Retinal pigment epithelial cell (primary cell): ENCODE data around the gene ATP2C2.
"Not testable (repeated sequence)": the region's sequence is repeated elsewhere in the genome, so short reads cannot be mapped to it uniquely, and the experiment has no call there.

ENCODE experiments used
- DNase-seq: peaks from one replicate; pipeline ENCODE4 v3.0.0-alpha.2; 2010; ENCODE audit warnings: low read depth
- H3K4me3 ChIP-seq: 2 replicates; pipeline ENCODE4 v1.5.1; 2011; ENCODE audit warnings: mild to moderate bottlenecking, low read length, control low read depth, moderate library complexity
- TF ChIP-seq, protein P1 (sequence below): conservative IDR thresholded peaks from 2 replicates; pipeline ENCODE4 v1.5.1; 2011; ENCODE audit warnings: low read depth, low read length, control low read depth, inconsistent platforms

ATP2C2 gene

DNA sequence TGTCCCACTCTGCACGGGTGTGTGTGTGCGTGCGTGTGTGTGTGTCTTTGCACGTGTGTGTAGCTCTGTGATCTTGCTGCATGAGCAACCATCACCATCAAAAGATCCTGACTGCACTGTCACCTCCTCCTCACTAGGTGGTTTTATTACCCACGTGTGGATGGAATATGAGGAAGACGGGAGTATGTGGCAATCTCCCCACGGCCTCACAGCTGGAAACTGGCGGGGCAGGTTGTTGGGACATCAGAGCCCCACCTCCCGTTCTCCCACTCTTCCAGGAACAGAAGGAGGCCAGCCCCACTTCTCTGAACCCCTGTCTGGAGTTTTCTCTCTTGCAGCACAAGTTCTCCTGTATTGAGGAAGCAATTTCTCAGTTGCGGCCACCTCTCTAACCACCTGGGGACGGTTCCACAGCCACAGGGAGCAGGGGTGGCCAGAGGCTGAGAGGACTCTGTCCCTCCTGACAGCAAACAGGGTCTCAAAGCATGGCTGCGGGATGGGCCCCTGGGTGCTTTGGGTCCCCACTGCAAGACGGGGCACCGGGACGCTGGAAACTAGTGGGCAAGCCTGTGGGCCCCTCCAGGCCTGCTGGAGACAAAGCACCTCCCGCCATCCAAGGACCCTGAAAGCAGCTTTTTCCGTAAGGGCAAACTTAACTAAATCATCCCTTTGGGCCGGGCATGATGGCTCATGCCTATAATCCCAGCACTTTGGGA lies 27.9 kb upstream of the ATP2C2 start:
- no peak for DNase-seq
- TF ChIP-seq, protein P1, sequence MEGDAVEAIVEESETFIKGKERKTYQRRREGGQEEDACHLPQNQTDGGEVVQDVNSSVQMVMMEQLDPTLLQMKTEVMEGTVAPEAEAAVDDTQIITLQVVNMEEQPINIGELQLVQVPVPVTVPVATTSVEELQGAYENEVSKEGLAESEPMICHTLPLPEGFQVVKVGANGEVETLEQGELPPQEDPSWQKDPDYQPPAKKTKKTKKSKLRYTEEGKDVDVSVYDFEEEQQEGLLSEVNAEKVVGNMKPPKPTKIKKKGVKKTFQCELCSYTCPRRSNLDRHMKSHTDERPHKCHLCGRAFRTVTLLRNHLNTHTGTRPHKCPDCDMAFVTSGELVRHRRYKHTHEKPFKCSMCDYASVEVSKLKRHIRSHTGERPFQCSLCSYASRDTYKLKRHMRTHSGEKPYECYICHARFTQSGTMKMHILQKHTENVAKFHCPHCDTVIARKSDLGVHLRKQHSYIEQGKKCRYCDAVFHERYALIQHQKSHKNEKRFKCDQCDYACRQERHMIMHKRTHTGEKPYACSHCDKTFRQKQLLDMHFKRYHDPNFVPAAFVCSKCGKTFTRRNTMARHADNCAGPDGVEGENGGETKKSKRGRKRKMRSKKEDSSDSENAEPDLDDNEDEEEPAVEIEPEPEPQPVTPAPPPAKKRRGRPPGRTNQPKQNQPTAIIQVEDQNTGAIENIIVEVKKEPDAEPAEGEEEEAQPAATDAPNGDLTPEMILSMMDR: no peak
- H3K4me3 ChIP-seq: no peak overlapping the region

GRCh38 chr16:84341528-84342295 lies 26.6 kb upstream of the ATP2C2 start:
- H3K4me3 ChIP-seq: no peak overlapping the region
- DNase-seq: no peak
- TF ChIP-seq, protein P1: no peak

GRCh38 chr16:84343800-84344199 lies 24.5 kb upstream of the ATP2C2 start:
- not testable (repeated sequence) for DNase-seq, H3K4me3 ChIP-seq

GRCh38 chr16:84344781-84345180 lies 23.6 kb upstream of the ATP2C2 start:
- TF ChIP-seq, protein P1: no peak
- no peak for DNase-seq

DNA sequence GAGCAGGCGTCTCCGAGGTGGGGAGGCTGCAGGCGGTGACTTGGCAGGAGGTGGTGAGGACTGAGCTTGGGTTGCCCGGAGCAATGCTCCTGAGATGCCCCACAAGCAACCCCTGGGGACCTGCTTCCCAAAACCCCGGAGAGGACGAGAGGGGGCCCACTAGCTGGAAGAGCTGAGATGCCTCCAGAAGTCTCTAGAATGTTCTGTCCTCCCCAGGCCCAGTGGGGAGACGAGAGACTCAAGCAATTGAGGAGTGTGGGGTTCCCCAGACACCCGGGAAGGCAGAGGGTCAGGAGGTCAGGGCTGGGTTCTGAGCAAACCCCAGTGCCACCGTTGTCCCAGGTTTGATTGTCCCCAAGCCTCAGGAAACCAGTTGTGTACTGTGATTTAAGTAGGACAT lies 21.2 kb upstream of the ATP2C2 start:
- DNase-seq: no peak
- no peak overlapping the region for H3K4me3 ChIP-seq
- TF ChIP-seq, protein P1: no peak

More at GRCh38 chr16:84344781-84345180, 23.6 kb upstream of the ATP2C2 start:
- no peak overlapping the region for H3K4me3 ChIP-seq

GRCh38 chr16:84348386-84348888 lies 19.9 kb upstream of the ATP2C2 start:
- no peak for DNase-seq
- TF ChIP-seq, protein P1: no peak

GRCh38 chr16:84349862-84350684 lies 18.3 kb upstream of the ATP2C2 start:
- no peak for DNase-seq
- H3K4me3 ChIP-seq: no peak overlapping the region
- TF ChIP-seq, protein P1: no peak

More at GRCh38 chr16:84348386-84348888, 19.9 kb upstream of the ATP2C2 start:
- H3K4me3 ChIP-seq: no peak overlapping the region
